NB4 (cell line): Measurements from ENCODE around the gene CXorf49B.
"Not testable (repeated sequence)": the region's sequence is repeated elsewhere in the genome, so short reads cannot be mapped to it uniquely, and the experiment has no call there.

ENCODE experiments used
- MYC ChIP-seq: IDR thresholded peaks from 2 replicates; pipeline ENCODE4 v1.6.1; 2011; ENCODE audit warnings: low read depth, low read length
- TF ChIP-seq, protein P1 (sequence below): IDR thresholded peaks from one replicate; pipeline ENCODE4 v1.5.1; 2012; ENCODE audit warnings: low read depth, low read length

GRCh38 chrX:71783569-71784347 is 20.6 kb downstream of the CXorf49B start:
- TF ChIP-seq, protein P1, sequence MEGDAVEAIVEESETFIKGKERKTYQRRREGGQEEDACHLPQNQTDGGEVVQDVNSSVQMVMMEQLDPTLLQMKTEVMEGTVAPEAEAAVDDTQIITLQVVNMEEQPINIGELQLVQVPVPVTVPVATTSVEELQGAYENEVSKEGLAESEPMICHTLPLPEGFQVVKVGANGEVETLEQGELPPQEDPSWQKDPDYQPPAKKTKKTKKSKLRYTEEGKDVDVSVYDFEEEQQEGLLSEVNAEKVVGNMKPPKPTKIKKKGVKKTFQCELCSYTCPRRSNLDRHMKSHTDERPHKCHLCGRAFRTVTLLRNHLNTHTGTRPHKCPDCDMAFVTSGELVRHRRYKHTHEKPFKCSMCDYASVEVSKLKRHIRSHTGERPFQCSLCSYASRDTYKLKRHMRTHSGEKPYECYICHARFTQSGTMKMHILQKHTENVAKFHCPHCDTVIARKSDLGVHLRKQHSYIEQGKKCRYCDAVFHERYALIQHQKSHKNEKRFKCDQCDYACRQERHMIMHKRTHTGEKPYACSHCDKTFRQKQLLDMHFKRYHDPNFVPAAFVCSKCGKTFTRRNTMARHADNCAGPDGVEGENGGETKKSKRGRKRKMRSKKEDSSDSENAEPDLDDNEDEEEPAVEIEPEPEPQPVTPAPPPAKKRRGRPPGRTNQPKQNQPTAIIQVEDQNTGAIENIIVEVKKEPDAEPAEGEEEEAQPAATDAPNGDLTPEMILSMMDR = not testable (repeated sequence)
- TF ChIP-seq MYC = not testable (repeated sequence)
